C1 segment of cervical spinal cord (tissue), 14 donors: Measurements from ENCODE around the gene UBB.
"Not testable (repeated sequence)": the region's sequence is repeated elsewhere in the genome, so short reads cannot be mapped to it uniquely, and the experiment has no call there.

Source experiments
- DNase-seq, 14 donors: peaks; one replicate each; lab custom pipeline; 2025; lab: John Stamatoyannopoulos, UW

Gene UBB

DNA sequence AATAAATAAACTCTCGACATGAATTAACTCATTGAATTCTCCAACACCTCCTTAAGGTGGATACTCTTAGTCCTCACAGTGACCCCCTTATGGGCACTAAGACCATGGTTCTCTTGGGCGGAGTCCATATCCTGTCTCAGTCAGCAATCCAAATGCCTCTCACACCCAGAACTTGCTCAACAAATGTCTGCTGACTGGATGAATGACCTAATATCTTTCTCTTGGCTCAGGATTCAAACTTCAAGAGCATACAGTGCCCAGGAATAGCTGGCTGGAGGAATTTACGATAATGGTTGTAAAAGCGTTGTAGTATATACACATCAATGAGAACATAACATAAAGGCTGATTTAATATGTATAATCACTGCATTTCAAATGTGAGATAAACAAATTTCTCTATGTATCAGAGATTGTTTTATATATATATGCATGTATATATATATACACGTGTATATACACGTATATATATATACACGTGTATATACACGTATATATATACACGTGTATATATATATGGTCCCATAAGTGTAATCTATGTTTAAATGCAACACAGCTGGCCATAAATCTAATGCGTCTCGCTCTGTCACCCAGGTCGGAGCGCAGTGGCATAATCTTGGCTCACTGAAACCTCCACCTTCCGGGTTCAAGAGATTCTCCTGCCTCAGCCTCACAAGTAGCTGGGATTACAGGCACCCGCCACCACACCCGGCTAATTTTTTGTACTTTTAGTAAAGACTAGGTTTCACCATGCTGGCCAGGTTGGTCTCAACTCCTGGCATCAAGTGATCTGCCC lies 6.5 kb upstream of the UBB start:
- DNase-seq, result no peak

DNA sequence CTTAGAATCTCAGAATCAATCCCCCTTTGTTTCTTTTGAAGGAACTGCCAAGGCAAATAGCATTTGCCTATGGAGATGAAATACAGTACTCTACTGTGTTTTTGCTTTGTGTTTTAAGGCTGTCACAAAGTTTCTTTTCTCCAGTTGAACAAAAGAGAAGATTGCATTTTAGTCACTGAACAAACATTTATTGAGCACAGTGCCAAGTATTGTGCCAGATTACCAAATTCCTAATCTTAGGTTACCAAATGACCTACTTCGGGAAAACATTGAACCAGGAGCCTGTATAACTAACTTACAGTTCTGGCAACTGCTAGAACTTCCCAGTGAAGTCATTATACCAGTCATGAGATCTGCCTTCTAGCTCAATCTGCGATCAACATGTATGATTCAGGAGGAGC lies 3.0 kb upstream of the UBB start:
- peak in 1 of 14 donors; percentile 30 for DNase-seq

- DNase-seq, result peak in 4 of 14 donors; percentile 16 to 30 (median 26)
Measured at GRCh38 chr17:16378636-16379282, 2.1 kb upstream of the UBB start.

GRCh38 chr17:16379654-16380053 lies 1.2 kb upstream of the UBB start:
- DNase-seq, result no peak

GRCh38 chr17:16381496-16381820 lies 567 bp downstream of the UBB start:
- DNase-seq, result no peak

GRCh38 chr17:16383216-16383615 lies 2.3 kb downstream of the UBB start:
- DNase-seq, result no peak

DNA sequence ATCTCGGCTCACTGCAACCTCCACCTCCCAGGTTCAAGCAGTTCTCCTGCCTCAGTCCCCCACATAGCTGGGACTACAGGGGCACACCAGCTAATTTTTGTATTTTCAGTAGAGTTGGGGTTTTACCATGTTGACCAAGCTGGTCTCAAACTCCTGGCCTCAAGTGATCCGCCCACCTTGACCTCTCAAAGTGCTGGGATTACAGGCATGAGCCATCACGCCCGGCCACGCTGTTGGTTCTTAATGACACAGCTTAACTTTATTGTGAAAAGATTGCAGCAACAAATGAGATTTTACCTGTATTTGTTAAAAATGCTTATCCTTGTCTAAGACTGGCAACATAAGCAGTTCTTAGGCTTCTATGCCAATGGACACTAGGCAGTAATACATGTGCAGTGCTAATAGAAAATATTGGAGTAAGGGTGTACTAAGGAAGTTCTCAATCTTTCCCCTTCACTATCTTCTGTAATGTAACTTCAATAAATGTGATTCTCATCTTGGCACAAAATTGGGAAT lies 2.9 kb downstream of the UBB start:
- no peak for DNase-seq

DNA sequence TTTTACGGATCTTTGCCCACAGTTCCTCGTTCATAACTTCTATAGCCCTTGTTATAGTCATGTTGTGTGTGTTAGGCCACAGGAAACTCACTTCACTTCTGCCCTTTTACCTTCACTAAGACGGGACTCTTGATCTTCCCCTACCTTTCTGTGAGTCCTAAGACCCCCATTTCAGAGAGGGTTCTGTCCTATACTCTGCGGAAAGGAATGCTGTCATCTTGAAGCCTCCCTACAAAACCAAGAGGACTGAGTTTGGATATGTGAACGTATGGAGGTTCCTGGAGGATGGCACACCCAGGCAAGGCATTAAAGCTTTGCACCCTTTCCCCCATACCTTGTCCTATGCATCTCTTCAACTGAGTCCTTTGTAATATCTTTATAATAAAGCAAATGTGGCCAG lies 3.7 kb downstream of the UBB start:
- no peak for DNase-seq

GRCh38 chr17:16386126-16386507 lies 5.2 kb downstream of the UBB start:
- not testable (repeated sequence) for DNase-seq

DNA sequence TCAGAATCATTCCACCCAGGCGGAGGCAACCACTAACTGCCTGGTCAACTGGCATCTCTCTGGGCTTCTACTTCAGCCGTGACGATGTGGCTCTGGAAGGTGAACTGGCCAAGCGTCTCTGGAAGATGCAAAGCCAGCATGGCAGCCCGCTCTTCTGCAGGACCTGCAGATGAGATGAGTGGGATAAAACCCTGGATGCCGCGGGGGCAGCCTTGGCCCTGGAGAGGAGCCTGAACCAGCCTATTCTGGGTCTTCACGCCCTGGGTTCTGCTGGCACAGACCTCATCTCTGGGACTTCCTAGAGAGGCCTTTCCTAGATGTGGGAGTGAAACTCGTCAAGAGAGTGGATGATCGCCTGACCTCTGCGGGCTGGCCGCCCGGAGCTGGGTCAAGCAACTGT lies 10.6 kb downstream of the UBB start:
- DNase-seq, result no peak

DNA sequence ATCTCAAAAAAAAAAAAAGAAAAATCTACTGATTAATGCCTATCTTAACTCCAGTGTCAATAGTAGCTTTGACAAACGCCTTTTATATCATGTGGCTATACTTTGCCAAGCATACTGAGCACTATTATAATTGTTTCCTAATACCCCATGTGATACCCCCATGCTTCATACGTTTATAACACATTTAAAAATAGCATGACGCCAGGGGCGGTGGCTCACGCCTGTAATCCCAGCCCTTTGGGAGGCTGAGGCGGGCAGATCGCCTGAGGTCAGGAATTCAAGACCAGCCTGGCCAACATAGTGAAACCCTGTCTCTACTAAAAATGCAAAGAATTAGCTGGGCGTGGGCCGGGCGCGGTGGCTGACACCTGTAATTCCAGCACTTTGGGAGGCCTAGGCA lies 11.6 kb downstream of the UBB start:
- not testable (repeated sequence) for DNase-seq

GRCh38 chr17:16395887-16396286 lies 15.0 kb downstream of the UBB start:
- DNase-seq, result peak in 1 of 14 donors; percentile 54

- not testable (repeated sequence) for DNase-seq
Measured at GRCh38 chr17:16396693-16397092, 15.8 kb downstream of the UBB start.

GRCh38 chr17:16398270-16399267 lies 17.7 kb downstream of the UBB start:
- no peak for DNase-seq

DNA sequence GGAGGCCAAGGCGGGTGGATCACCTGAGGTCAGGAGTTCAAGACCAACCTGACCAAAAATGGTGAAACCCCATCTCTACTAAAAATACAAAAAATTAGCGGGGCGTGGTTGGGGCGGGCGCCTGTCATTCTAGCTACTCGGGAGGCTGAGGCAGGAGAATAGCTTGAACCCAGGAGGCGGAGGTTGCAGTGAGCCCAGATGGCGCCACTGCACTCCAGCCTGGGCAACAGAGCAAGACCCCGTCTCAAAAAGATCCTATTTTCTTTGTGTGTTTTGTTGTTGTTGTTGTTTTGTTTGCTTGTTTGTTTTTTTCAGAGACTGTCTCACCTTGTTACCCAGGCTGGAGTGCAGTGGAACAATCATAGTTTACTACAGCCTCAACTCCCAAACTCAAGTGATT lies 23.0 kb downstream of the UBB start:
- not testable (repeated sequence) for DNase-seq

- DNase-seq, result peak in 2 of 14 donors; percentile 7 to 15
Measured at GRCh38 chr17:16406742-16407674, 26.1 kb downstream of the UBB start.

GRCh38 chr17:16407911-16408588 lies 27.2 kb downstream of the UBB start:
- DNase-seq, result peak in 10 of 14 donors; percentile 16 to 57 (median 37)

GRCh38 chr17:16415031-16415924 lies 34.4 kb downstream of the UBB start, which contains the start of gene TRPV2:
TRPV2 (plus strand) TSS chr17:16415571; CDS start chr17:16417669, 2,098 bp downstream.
- DNase-seq, result peak in 1 of 14 donors; percentile 10

DNA sequence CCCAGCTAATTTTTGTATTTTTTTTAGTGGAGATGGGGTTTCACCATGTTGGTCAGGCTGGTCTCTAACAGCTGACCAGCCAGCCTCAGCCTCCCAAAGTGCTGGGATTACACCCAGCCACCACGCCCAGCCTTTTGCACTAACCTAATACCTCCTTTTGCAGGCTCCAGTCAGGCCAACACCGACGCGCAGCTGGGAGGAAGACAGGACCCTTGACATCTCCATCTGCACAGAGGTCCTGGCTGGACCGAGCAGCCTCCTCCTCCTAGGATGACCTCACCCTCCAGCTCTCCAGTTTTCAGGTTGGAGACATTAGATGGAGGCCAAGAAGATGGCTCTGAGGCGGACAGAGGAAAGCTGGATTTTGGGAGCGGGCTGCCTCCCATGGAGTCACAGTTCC lies 36.5 kb downstream of the UBB start:
- DNase-seq, result no peak
